CD4-positive, alpha-beta T cell treated with Interferon gamma for 1 hour (primary cell): ENCODE data around the gene CEP55.

ENCODE experiments used
- DNase-seq: peaks from one replicate; pipeline ENCODE4 v3.0.0-alpha.2; 2020

CEP55 gene

GRCh38 chr10:93567277-93568104 lies 71.1 kb downstream of the CEP55 start:
- DNase-seq, result no peak

GRCh38 chr10:93568105-93568390 lies 71.6 kb downstream of the CEP55 start:
- no peak for DNase-seq

- no peak for DNase-seq
These were observed 74.0 kb downstream of the CEP55 start for GRCh38 chr10:93570383-93570782.

GRCh38 chr10:93572606-93573005 lies 76.2 kb downstream of the CEP55 start:
- DNase-seq, result no peak

- DNase-seq, result no peak
These were observed 76.9 kb downstream of the CEP55 start for GRCh38 chr10:93573051-93573909.

GRCh38 chr10:93573924-93574323 lies 77.5 kb downstream of the CEP55 start:
- DNase-seq, result no peak

- no peak for DNase-seq
These were observed 80.5 kb downstream of the CEP55 start for GRCh38 chr10:93576888-93577287.

GRCh38 chr10:93577565-93577964 lies 81.2 kb downstream of the CEP55 start:
- no peak for DNase-seq
